Activated CD4-positive, alpha-beta T cell treated with anti-CD3 and anti-CD28 coated beads, Interleukin-2, amount 50 U/mL, for 4 hours (primary cell): ENCODE measurements around the gene COBL.

Source experiments
- DNase-seq, 2 experiments: peaks; one replicate each; pipeline ENCODE4 v3.0.0-alpha.2; 2020

COBL gene

GRCh38 chr7:51327287-51327717 is 10.7 kb upstream of the COBL start:
- no peak for DNase-seq

GRCh38 chr7:51326656-51327286 is 10.2 kb upstream of the COBL start:
- no peak for DNase-seq

DNA sequence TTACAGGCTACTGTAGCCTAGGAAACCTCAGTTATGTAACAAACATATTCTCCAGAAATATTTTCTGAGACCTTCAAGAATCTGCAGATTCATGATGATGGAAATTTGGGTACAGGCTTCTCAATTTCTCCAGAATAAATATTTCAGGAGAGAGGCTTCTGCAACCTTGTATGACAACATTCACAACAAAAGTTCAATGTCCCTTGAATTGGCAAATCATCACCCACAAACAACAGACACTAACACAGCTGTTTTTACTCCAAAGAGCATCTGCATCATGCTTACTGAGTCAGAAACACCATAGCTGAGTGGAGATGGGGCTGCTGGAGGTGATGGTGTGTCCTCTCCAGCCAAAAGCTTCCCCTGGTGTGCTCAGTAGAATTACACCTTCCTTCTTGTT is 9.3 kb upstream of the COBL start:
- DNase-seq = no peak

- no peak for DNase-seq
Observed at GRCh38 chr7:51325261-51325676, 8.7 kb upstream of the COBL start.

DNA sequence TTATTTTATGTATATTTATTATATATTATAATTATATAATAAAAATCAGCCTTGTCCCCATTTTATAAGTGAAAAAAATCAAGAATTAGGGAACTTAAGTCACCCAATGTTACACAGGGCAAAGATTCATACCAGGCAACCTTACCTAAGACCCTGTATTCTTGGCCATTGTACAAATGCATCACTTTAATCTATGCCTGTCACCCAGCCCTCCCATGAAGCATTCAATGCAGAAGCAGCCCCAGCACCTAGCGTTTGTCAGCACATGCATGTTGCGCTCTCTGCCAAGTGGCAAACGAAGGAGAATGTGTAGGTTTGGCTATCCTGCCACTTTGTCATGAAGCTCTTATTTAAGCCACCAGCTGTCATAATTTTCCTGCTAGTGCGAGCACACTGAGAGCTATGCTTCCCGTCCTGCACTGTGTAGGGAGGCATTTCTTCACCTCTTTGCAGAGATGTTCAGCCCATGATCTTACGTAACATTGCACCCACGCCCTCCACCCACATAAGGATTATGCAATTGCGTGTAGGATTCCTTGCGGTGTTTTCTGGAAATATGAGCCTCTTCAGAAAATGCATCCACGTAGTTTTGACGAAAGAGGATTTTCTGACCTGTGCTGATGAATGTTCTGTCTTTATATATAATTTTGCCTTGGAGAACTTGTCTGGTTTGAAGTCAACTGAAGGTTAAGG is 7.7 kb upstream of the COBL start:
- no peak for DNase-seq

- no peak for DNase-seq
Observed at GRCh38 chr7:51321961-51322515, 5.4 kb upstream of the COBL start.

GRCh38 chr7:51318886-51319579 is 2.4 kb upstream of the COBL start:
- DNase-seq = no peak

- no peak for DNase-seq
Observed at GRCh38 chr7:51318001-51318400, 1.4 kb upstream of the COBL start.

DNA sequence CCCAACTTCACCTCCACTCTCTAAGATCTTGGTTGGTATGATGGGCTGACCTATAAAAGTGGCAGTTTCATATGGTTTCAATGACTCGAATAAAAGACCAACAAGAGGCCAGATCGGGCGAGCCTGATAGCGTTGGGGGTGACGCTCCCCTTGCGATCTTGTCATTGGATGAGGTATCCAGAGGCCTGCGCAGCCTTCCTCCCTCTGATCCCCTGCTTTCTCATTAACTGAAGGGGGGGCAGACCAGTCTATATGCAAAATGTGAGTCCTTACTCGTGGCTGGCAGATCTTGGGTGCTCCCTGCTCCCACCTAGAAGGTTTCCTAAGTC is 937 bp upstream of the COBL start:
- no peak for DNase-seq

DNA sequence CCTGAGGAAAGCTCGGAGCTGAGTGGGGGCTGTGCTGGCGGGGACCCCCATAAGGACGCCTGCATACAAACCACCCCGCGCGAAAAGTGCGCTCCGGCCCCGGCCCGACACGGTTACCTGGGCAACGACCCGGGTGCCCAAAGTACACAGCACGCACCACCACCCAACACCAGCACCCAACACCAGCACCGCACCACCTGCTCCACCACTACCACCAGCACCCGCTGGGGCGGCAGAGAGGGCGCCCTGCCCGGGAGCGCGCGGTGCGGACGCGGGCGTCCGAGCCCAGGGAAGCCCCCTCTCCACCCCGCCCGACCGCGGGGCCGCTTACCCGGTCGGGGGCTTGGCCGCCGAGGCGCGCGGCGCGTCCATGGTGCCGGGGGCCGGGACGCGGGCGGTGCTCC is 345 bp downstream of the COBL start:
- DNase-seq = no peak

DNA sequence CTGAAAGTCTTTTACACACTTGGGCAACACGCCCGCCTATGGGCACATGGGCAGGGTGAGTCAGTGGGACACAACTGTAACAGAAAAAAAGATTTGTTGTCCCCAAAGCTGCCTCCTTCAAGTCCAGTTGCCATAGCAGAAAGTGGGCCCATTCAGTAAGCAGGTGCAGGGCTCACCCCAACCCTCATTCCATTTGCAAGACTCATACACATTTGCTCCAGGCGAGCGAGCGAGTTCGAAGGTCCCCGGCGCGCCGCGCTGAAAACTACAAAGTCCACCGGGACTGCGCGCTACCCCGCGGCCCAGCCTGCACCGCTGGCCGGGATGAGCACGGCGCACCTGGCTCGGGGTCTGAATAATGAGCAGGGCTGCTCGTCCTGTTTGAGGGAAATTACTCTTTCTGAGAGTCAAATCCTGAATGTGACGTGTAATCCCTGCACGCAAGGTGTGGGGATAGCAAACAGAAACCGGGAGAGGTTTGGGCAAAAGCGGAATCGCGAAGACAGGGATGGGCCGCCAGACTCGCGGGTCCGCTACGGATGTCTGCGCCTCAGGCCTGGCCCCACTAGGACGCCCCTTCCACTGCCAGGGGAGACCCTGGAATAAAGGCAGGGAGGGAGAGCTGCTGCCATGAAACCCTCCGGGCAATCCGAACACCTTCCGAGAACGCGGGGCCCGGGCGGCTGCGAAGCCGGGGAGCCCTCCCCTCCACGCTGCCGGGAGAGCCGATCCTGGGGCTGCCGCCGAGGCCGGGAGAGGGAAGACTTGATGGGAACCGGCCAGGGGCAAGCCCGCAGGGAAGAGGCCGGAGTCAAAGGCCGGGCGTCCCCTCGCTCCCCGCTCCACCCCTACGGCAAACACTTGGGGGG is 982 bp downstream of the COBL start:
- no peak for DNase-seq

GRCh38 chr7:51314726-51315125 is 1.9 kb downstream of the COBL start:
- DNase-seq = no peak

- no peak for DNase-seq
Observed at GRCh38 chr7:51313738-51314425, 2.7 kb downstream of the COBL start.

DNA sequence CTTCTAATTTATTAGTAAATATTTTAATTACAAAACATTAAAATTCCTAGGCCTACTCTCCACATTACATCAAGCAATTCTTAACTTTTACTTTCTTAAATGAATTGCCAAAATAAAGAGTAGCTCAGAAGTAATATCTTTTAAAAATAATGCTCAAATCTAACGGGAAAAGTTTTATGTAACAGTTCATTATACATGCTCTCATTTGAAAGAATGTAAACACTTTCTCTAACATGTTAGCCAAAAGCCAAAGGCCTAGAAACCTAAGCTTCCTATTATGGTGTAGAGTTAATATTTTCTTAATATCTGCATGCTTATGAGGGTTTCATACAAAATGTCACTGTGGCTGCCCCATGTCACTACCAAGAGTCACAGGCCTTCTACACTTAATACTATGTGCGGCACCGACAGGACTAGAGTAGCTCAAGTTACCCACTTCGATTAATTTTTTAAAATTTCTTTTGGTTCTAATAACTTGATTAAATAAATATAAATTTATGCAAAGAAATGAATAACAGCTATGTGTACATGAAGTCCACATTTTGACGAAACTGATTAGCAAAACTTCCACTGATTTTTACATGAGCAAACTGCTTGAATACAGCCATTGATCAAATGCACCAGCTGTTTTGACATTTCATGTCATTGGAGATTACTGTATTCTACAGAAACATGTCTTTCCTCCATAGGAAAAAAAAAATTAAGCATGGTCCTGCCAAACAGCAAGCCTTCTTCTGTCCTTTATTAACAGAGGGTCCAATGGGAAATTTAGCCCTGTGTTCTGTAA is 3.5 kb downstream of the COBL start:
- DNase-seq = no peak

DNA sequence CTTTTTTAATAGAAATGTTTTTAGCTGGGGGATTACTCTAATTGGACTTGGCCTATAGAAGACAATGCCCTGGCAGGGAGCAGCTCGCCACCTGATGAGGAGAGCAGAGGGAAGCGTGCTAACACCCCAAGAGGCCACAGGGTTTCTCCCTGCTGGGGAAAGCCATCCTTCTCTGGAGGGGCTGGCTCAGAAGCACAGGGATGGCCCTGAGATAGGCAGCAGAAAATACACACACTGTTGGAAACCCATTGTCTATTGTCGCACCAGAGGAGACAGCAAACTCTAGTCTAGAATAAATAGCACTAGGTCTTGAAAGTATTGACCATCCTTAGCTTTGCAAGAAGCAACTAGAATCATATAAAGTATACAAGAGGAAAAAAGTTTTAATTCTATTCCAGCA is 5.4 kb downstream of the COBL start:
- no peak for DNase-seq

- DNase-seq = no peak
Observed at GRCh38 chr7:51310131-51310583, 6.5 kb downstream of the COBL start.

DNA sequence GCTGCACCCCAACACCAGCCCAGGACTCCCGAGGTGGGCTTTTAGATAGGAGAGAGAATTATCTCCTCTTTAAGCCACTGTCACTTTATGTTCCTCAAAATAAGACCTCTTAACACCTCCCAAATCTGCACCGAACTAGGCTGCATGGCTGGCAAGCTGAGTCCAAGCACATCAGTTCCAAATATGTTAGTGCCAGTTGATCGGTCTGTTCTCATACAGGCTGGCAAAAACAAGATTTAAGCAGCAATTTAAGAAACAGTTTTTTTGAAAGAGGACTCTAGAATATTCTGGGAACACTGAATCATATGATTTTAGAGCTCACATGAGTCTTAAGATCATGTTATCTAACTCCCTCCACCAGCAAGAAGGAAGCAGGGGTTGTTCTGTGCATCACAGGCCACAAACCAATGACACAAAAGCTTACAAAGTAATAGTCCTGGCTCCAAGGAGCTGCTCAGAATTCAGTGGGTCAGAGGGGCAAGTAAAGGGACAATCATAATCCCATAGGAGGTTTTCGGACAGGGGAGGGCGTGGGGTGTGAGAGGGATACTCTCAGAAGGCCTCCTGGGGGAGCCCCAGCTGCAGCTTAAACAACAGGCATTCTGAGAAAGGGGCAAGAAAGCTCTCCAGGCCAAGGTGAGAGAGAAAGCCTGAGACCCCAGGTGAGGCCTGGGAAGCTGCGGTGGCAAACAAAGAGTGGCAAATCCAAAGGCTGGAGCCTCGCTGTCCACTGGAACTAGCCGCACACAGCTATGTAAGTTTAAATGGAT is 7.1 kb downstream of the COBL start:
- DNase-seq = no peak

DNA sequence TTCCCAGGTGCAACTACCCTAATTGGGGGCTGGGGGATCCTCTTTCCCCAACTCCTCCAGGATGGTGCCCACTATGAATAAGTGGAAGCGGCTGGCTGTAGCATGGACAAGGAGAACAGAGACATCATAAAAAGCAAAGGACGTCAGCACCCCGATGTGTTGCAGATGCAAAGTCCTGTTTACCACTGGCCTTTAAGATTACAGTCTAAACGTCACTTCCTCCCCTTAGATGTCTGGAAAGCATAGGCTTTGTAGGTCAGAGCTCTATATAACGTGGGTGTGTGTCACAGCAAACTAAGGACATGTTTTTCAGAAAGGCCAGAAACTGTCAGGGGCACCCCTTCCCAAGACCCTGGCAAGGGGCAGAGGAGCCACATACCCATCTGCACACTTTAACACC is 7.9 kb downstream of the COBL start:
- DNase-seq = no peak

GRCh38 chr7:51308265-51308664 is 8.3 kb downstream of the COBL start:
- DNase-seq = no peak

DNA sequence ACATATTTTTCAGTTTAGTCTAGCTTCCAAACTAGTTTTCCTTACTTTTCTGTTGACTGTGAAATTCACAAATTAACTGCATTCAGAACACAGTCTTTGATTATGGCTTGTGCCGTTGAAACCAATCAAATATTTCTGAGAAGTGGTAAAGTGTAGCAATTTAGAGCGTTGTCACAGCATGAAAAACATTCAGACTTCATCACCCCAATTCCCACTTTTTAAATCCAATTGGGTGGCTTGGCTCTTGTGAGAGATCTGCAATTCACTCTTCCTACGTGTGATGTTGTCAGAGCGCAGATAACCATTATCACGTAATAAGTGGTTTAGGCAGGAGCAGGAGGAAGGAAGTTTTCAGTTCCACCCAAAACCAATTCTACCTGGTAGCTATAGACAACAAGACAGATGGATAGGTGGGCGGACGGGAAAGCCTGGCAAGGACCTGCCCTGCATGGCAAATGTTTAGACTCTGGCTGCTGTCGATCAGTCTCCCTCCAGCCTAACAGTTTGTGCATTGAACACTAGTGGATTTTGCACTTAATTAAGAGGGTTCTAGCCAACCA is 8.9 kb downstream of the COBL start:
- DNase-seq = no peak
